Trophoblast cell (in vitro differentiated cells and primary cell): ENCODE measurements around the gene MPP1.
"Not testable (repeated sequence)": the region's sequence is repeated elsewhere in the genome, so short reads cannot be mapped to it uniquely, and the experiment has no call there.

Experiments used
- DNase-seq, 2 donors: peaks; one replicate each; pipeline ENCODE4 v3.0.0-alpha.2; 2016
- H2AFZ ChIP-seq: 2 replicates; pipeline ENCODE4 v1.6.1; 2013; ENCODE audit warnings: low read length, moderate library complexity, mild to moderate bottlenecking; ENCODE audit not compliant: insufficient read depth, poor library complexity
- H2AK5ac ChIP-seq: 2 replicates; pipeline ENCODE4 v1.6.1; 2013; ENCODE audit warnings: mild to moderate bottlenecking, low read length
- H2BK120ac ChIP-seq: 2 replicates; pipeline ENCODE4 v1.6.1; 2013; ENCODE audit warnings: low read length, mild to moderate bottlenecking, moderate library complexity; ENCODE audit not compliant: insufficient read depth, poor library complexity
- H2BK12ac ChIP-seq: 2 replicates; pipeline ENCODE4 v1.6.1; 2013; ENCODE audit warnings: mild to moderate bottlenecking, low read length, moderate library complexity
- H2BK5ac ChIP-seq: 2 replicates; pipeline ENCODE4 v1.6.1; 2013; ENCODE audit warnings: low read length, low read depth, moderate library complexity, mild to moderate bottlenecking; ENCODE audit not compliant: poor library complexity
- H3K14ac ChIP-seq: 2 replicates; pipeline ENCODE4 v1.6.1; 2013; ENCODE audit warnings: mild to moderate bottlenecking, low read length
- H3K18ac ChIP-seq: 2 replicates; pipeline ENCODE4 v1.6.1; 2013; ENCODE audit warnings: mild to moderate bottlenecking, low read length
- H3K23ac ChIP-seq: 2 replicates; pipeline ENCODE4 v1.6.1; 2013; ENCODE audit warnings: low read length
- H3K27ac ChIP-seq: 2 replicates; pipeline ENCODE4 v1.5.1; 2013; ENCODE audit warnings: low read depth, mild to moderate bottlenecking, inconsistent platforms, low read length, moderate library complexity
- H3K27me3 ChIP-seq: 2 replicates; pipeline ENCODE4 v1.6.1; 2013; ENCODE audit warnings: inconsistent platforms, mild to moderate bottlenecking, low read length, moderate library complexity; ENCODE audit not compliant: insufficient read depth
- H3K36me3 ChIP-seq, 2 experiments: 1 replicate in 1 of 2; 2 replicates in 1 of 2; pipeline ENCODE4 v1.6.1; 2013; ENCODE audit warnings: low read length in 2 of 2, mild to moderate bottlenecking in 2 of 2, moderate library complexity in 1 of 2; ENCODE audit not compliant: insufficient read depth in 2 of 2, control insufficient read depth in 1 of 2
- H3K4ac ChIP-seq: 2 replicates; pipeline ENCODE4 v1.6.1; 2013; ENCODE audit warnings: low read depth, mild to moderate bottlenecking, low read length, moderate library complexity
- H3K4me1 ChIP-seq, 2 experiments: 1 replicate in 1 of 2; 2 replicates in 1 of 2; pipeline ENCODE4 v1.6.1; 2013; ENCODE audit warnings: low read length in 2 of 2, mild to moderate bottlenecking in 2 of 2, moderate library complexity in 1 of 2; ENCODE audit not compliant: insufficient read depth in 2 of 2, control insufficient read depth in 1 of 2
- H3K4me2 ChIP-seq: 2 replicates; pipeline ENCODE4 v1.6.1; 2013; ENCODE audit warnings: inconsistent platforms, mild to moderate bottlenecking, low read length, moderate library complexity
- H3K4me3 ChIP-seq: 2 replicates; pipeline ENCODE4 v1.5.1; 2013; ENCODE audit warnings: mild to moderate bottlenecking, low read depth, low read length, inconsistent platforms
- H3K79me1 ChIP-seq: one replicate; pipeline ENCODE4 v1.6.1; 2013; ENCODE audit warnings: low read length
- H3K79me2 ChIP-seq: 2 replicates; pipeline ENCODE4 v1.6.1; 2013; ENCODE audit warnings: low read length, mild to moderate bottlenecking; ENCODE audit not compliant: control insufficient read depth, insufficient read depth, poor library complexity
- H3K9ac ChIP-seq: 2 replicates; pipeline ENCODE4 v1.6.1; 2013; ENCODE audit warnings: mild to moderate bottlenecking, low read length
- H3K9me3 ChIP-seq: 2 replicates; pipeline ENCODE4 v1.6.1; 2013; ENCODE audit warnings: low read depth, mild to moderate bottlenecking, control low read depth, inconsistent platforms, low read length; ENCODE audit not compliant: insufficient read depth
- H4K12ac ChIP-seq: 2 replicates; pipeline ENCODE4 v1.6.1; 2013; ENCODE audit warnings: low read depth, mild to moderate bottlenecking, low read length, moderate library complexity
- H4K8ac ChIP-seq: 2 replicates; pipeline ENCODE4 v1.6.1; 2013; ENCODE audit warnings: low read depth, mild to moderate bottlenecking, low read length, moderate library complexity
- H4K91ac ChIP-seq: one replicate; pipeline ENCODE4 v1.6.1; 2013; ENCODE audit warnings: low read depth, mild to moderate bottlenecking, low read length, moderate library complexity
- WGBS: extraction: QIAGEN DNeasy Blood & Tissue Kit; methylation state at CpG from one replicate; pipeline ENCODE4 v1.1.7; 2013; ENCODE audit warnings: missing lambda C conversion rate; ENCODE audit not compliant: insufficient read length, insufficient coverage; ENCODE audit errors: extremely low coverage; 5-methylcytosine and 5-hydroxymethylcytosine counted together

MPP1 gene

GRCh38 chrX:154817048-154817618 lies 11.8 kb upstream of the MPP1 start:
- DNase-seq, H3K4ac ChIP-seq, H4K12ac ChIP-seq, H3K79me1 ChIP-seq, H3K4me2 ChIP-seq, H4K8ac ChIP-seq, H2AK5ac ChIP-seq, H3K4me1 ChIP-seq, H2BK5ac ChIP-seq, H3K18ac ChIP-seq, H2AFZ ChIP-seq, H3K14ac ChIP-seq, H3K9me3 ChIP-seq, H2BK12ac ChIP-seq, H3K27ac ChIP-seq, H3K79me2 ChIP-seq, H3K36me3 ChIP-seq, H3K23ac ChIP-seq, H4K91ac ChIP-seq, H3K9ac ChIP-seq, H2BK120ac ChIP-seq, H3K27me3 ChIP-seq, H3K4me3 ChIP-seq: not testable (repeated sequence)
- no CpG with 5 or more reads among the region's 19 CpGs for WGBS

- H3K36me3 ChIP-seq, H3K27ac ChIP-seq, DNase-seq, H3K4me1 ChIP-seq, H2BK5ac ChIP-seq, H4K12ac ChIP-seq, H2AK5ac ChIP-seq, H3K9me3 ChIP-seq, H3K14ac ChIP-seq, H3K79me1 ChIP-seq, H4K91ac ChIP-seq, H3K4ac ChIP-seq, H4K8ac ChIP-seq, H3K18ac ChIP-seq, H2BK12ac ChIP-seq, H3K4me3 ChIP-seq, H3K79me2 ChIP-seq, H3K23ac ChIP-seq, H2BK120ac ChIP-seq, H2AFZ ChIP-seq, H3K9ac ChIP-seq, H3K4me2 ChIP-seq, H3K27me3 ChIP-seq: not testable (repeated sequence)
- no CpG with 5 or more reads among the region's 4 CpGs for WGBS
Observed at GRCh38 chrX:154816326-154816898, 11.1 kb upstream of the MPP1 start.

- WGBS: no CpG with 5 or more reads among the region's 5 CpGs
- no peak overlapping the region for H4K8ac ChIP-seq
- H3K27ac ChIP-seq: no peak overlapping the region
- no peak overlapping the region for H3K23ac ChIP-seq
- no peak overlapping the region for H2AK5ac ChIP-seq
- no peak overlapping the region for H4K12ac ChIP-seq
- H2AFZ ChIP-seq: no peak overlapping the region
- no peaks in the 10 kb centered on the region for H3K79me1 ChIP-seq
- no peaks in the 10 kb centered on the region for H3K9me3 ChIP-seq
- H3K4me2 ChIP-seq: no peak overlapping the region
- no peak overlapping the region for H3K4ac ChIP-seq
- H3K36me3 ChIP-seq: no peaks in the 10 kb centered on the region
- no peak overlapping the region for H3K14ac ChIP-seq
- H3K4me3 ChIP-seq: no peak overlapping the region
- H2BK12ac ChIP-seq: no peak overlapping the region
- H3K18ac ChIP-seq: no peak overlapping the region
- H3K79me2 ChIP-seq: no peaks in the 10 kb centered on the region
- no peaks in the 10 kb centered on the region for H3K27me3 ChIP-seq
- H3K4me1 ChIP-seq: no peaks in the 10 kb centered on the region
- no peak for DNase-seq
- H2BK5ac ChIP-seq: no peak overlapping the region
- no peak overlapping the region for H2BK120ac ChIP-seq
- H3K9ac ChIP-seq: no peak overlapping the region
- H4K91ac ChIP-seq: no peak overlapping the region
Observed at GRCh38 chrX:154815274-154815818, 10.1 kb upstream of the MPP1 start.

GRCh38 chrX:154813801-154814200 lies 8.5 kb upstream of the MPP1 start:
- no peaks in the 10 kb centered on the region for H3K27me3 ChIP-seq
- no peak overlapping the region for H3K18ac ChIP-seq
- H3K23ac ChIP-seq: no peak overlapping the region
- no peak overlapping the region for H4K91ac ChIP-seq
- no peak overlapping the region for H3K9ac ChIP-seq
- H3K4me2 ChIP-seq: no peak overlapping the region
- H4K12ac ChIP-seq: no peak overlapping the region
- H3K36me3 ChIP-seq: no peaks in the 10 kb centered on the region
- H3K27ac ChIP-seq: no peak overlapping the region
- no peak overlapping the region for H3K4me3 ChIP-seq
- H2BK120ac ChIP-seq: no peak overlapping the region
- no peaks in the 10 kb centered on the region for H3K79me1 ChIP-seq
- H2AFZ ChIP-seq: no peak overlapping the region
- whole genome bisulfite sequencing: no CpG with 5 or more reads among the region's 1 CpG
- H3K79me2 ChIP-seq: no peaks in the 10 kb centered on the region
- no peak overlapping the region for H2BK12ac ChIP-seq
- no peak overlapping the region for H2BK5ac ChIP-seq
- H4K8ac ChIP-seq: no peak overlapping the region
- H3K4me1 ChIP-seq: no peaks in the 10 kb centered on the region
- no peak overlapping the region for H2AK5ac ChIP-seq
- no peaks in the 10 kb centered on the region for H3K9me3 ChIP-seq
- no peak overlapping the region for H3K4ac ChIP-seq
- no peak overlapping the region for H3K14ac ChIP-seq
- DNase-seq: no peak
